ENCODE measurements around the gene SSBP3.

The SSBP3 gene

GRCh38 chr1:54331091-54331772 lies 75.0 kb downstream of the SSBP3 start:
- DNase-seq (ENCODE audit: low read depth in 2 of 2): peak; percentile 67 to 69

- no peak for DNase-seq (ENCODE audit: low read depth in 2 of 2)
Observed at GRCh38 chr1:54329312-54330003, 76.7 kb downstream of the SSBP3 start.

- no peak for DNase-seq (ENCODE audit: low read depth in 2 of 2)
Observed at GRCh38 chr1:54328066-54328636, 78.0 kb downstream of the SSBP3 start.

GRCh38 chr1:54327386-54328065 lies 78.7 kb downstream of the SSBP3 start:
- DNase-seq (ENCODE audit: low read depth in 2 of 2): peak in 1 of 2 experiments; percentile 30

GRCh38 chr1:54326543-54327385 lies 79.4 kb downstream of the SSBP3 start:
- no peak for DNase-seq (ENCODE audit: low read depth in 2 of 2)

- DNase-seq (ENCODE audit: low read depth in 2 of 2): no peak
Observed at GRCh38 chr1:54325703-54326461, 80.3 kb downstream of the SSBP3 start.

- no peak for DNase-seq (ENCODE audit: low read depth in 2 of 2)
Observed at GRCh38 chr1:54325284-54325683, 80.9 kb downstream of the SSBP3 start.

GRCh38 chr1:54324251-54325140 lies 81.7 kb downstream of the SSBP3 start:
- DNase-seq (ENCODE audit: low read depth in 2 of 2): no peak

- DNase-seq (ENCODE audit: low read depth in 2 of 2): no peak
Observed at GRCh38 chr1:54323921-54324250, 82.3 kb downstream of the SSBP3 start.

GRCh38 chr1:54323324-54323739 lies 82.9 kb downstream of the SSBP3 start:
- no peak for DNase-seq (ENCODE audit: low read depth in 2 of 2)

- DNase-seq (ENCODE audit: low read depth in 2 of 2): no peak
Observed at GRCh38 chr1:54318246-54318814, 87.9 kb downstream of the SSBP3 start.

GRCh38 chr1:54317084-54317483 lies 89.1 kb downstream of the SSBP3 start:
- DNase-seq (ENCODE audit: low read depth in 2 of 2): no peak

GRCh38 chr1:54315099-54315498 lies 91.1 kb downstream of the SSBP3 start:
- DNase-seq (ENCODE audit: low read depth in 2 of 2): no peak

- no peak for DNase-seq (ENCODE audit: low read depth in 2 of 2)
Observed at GRCh38 chr1:54314696-54315095, 91.5 kb downstream of the SSBP3 start.

GRCh38 chr1:54312796-54313316 lies 93.3 kb downstream of the SSBP3 start:
- DNase-seq (ENCODE audit: low read depth in 2 of 2): peak; percentile 74 to 75

GRCh38 chr1:54311506-54311905 lies 94.7 kb downstream of the SSBP3 start:
- DNase-seq (ENCODE audit: low read depth in 2 of 2): no peak

GRCh38 chr1:54310439-54311328 lies 95.5 kb downstream of the SSBP3 start:
- DNase-seq (ENCODE audit: low read depth in 2 of 2): no peak

GRCh38 chr1:54309631-54310366 lies 96.4 kb downstream of the SSBP3 start:
- no peak for DNase-seq (ENCODE audit: low read depth in 2 of 2)

Data from fibroblast of skin of left quadriceps (primary cell).